Measurements from ENCODE around the gene SPPL2B.
"Not testable (repeated sequence)": the region's sequence is repeated elsewhere in the genome, so short reads cannot be mapped to it uniquely, and the experiment has no call there.

- TF ChIP-seq POLR2A, CTCF, POLR2AphosphoS5, EP300 (IDR thresholded peaks at IDR 0.05): not testable (repeated sequence)
Measured at GRCh38 chr19:2397173-2397572, 68.7 kb downstream of the SPPL2B start.

Data from gastroesophageal sphincter (tissue), 3 donors.